ENCODE results near the gene NSMF. TPM values are rescaled to one million over a fixed set of nuclear protein-coding genes. Genes with fewer than 3 reads are reported as not detected.

The NSMF gene
- total RNA-seq, 1 experiment from 2014 or later = 31.6 TPM

DNA sequence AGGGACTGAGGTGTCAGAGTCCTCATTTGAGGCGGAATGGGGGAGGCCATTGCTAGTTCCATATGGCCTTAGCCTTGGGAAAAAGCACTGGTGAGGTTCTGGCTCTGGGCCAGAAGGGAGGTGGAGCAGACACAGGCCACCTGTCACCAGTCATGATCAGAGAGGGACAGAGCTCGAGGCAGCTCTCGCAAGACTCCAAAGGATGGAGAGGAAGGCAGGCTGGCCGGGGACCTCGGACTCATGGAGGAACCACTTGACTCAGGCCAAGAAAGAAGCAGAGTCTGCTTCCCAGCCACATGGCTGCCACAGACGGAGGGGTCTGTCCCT, 29.2 kb upstream of the NSMF start:
- intact Hi-C loops (cut with micrococcal nuclease; ENCODE audit: unreplicated experiment) = no loop called here
- CTCF ChIA-PET = no interaction called here

DNA sequence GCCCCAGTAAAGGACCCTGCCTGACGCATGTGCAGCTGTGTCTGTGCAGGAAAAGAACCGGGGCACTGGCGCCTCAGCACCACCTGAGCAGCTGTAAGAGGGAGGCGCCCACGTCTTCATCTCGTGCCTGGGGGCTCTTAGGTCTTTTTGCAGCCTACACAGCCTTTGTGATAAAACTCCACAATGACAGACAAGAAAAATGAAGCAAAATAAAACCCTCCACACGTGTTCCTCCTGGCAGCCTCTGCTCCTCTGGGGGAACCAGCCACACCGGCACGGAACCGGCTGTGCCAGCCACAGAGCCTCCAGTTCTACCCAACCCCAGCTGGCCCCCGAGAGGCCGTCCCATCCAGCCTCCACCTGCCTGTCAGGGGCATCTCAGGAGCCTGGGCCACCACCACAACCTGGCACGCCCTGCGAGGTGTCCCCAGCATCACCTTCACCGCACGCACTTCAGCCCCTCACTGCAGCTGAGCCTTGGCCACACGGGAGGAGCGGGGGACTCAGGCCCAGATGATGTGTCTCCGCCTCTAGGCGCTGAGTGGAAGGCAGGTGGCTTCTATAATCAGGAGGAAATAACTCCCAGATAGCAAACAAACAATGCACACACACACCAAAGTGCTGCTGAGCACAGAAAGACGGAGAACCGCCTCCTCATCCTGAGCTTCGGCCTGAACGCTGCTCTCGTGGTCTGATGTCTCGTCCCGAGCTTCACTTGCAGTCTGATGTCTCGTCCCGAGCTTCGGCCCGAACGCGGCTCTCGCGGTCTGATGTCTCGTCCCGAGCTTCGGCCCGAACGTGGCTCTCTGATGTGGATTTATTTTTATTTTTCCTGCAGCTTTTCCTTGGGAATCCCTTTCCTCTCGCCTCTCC, 28.6 kb upstream of the NSMF start:
- no peak for TF ChIP-seq CTCF (IDR thresholded peaks at IDR 0.05; ENCODE audit: unreplicated experiment)
- Mint-ChIP-seq H3K27me3 (ENCODE audit: unreplicated experiment) (peaks cover 36% of the 10 kb centered on the region), H3K4me1 (ENCODE audit: low read depth, unreplicated experiment) (no peaks in the 10 kb centered on the region), H3K9me3 (ENCODE audit: low read depth, unreplicated experiment) (peaks cover 3% of the 10 kb centered on the region), H3K4me3 (ENCODE audit: low read depth, unreplicated experiment) (no peak overlapping the region), H3K27ac (ENCODE audit: unreplicated experiment) (no peak overlapping the region), H3K36me3 (ENCODE audit: insufficient read depth, unreplicated experiment) (no peaks in the 10 kb centered on the region)
- intact Hi-C loops (cut with micrococcal nuclease; ENCODE audit: unreplicated experiment) = no loop called here
- BruUV-seq (replicated peaks) = no TSS peak
- CTCF ChIA-PET = no interaction called here
- no peak for DNase-seq

More for the DNA sequence above, 29.2 kb upstream of the NSMF start:
- peaks cover 3% of the 10 kb centered on the region for H3K9me3 Mint-ChIP-seq (ENCODE audit: low read depth, unreplicated experiment)
- no peaks in the 10 kb centered on the region for H3K36me3 Mint-ChIP-seq (ENCODE audit: insufficient read depth, unreplicated experiment)
- no peak for DNase-seq
- no TSS peak for BruUV-seq (replicated peaks)
- TF ChIP-seq CTCF (IDR thresholded peaks at IDR 0.05; ENCODE audit: unreplicated experiment) = no peak
- H3K27me3 Mint-ChIP-seq (ENCODE audit: unreplicated experiment) = peaks cover 36% of the 10 kb centered on the region
- H3K27ac Mint-ChIP-seq (ENCODE audit: unreplicated experiment) = no peak overlapping the region
- no peaks in the 10 kb centered on the region for H3K4me1 Mint-ChIP-seq (ENCODE audit: low read depth, unreplicated experiment)
- H3K4me3 Mint-ChIP-seq (ENCODE audit: low read depth, unreplicated experiment) = no peak overlapping the region

- Mint-ChIP-seq H3K27ac (ENCODE audit: unreplicated experiment) (no peak overlapping the region), H3K4me3 (ENCODE audit: low read depth, unreplicated experiment) (no peak overlapping the region), H3K27me3 (ENCODE audit: unreplicated experiment) (peaks cover 32% of the 10 kb centered on the region), H3K4me1 (ENCODE audit: low read depth, unreplicated experiment) (no peaks in the 10 kb centered on the region), H3K9me3 (ENCODE audit: low read depth, unreplicated experiment) (peaks cover 3% of the 10 kb centered on the region), H3K36me3 (ENCODE audit: insufficient read depth, unreplicated experiment) (no peaks in the 10 kb centered on the region)
- no TSS peak for BruUV-seq (replicated peaks)
- CTCF ChIA-PET = no interaction called here
- no peak for TF ChIP-seq CTCF (IDR thresholded peaks at IDR 0.05; ENCODE audit: unreplicated experiment)
- DNase-seq = no peak
- intact Hi-C loops (cut with micrococcal nuclease; ENCODE audit: unreplicated experiment) = no loop called here
Observed at GRCh38 chr9:137486545-137487453, 27.7 kb upstream of the NSMF start.

DNA sequence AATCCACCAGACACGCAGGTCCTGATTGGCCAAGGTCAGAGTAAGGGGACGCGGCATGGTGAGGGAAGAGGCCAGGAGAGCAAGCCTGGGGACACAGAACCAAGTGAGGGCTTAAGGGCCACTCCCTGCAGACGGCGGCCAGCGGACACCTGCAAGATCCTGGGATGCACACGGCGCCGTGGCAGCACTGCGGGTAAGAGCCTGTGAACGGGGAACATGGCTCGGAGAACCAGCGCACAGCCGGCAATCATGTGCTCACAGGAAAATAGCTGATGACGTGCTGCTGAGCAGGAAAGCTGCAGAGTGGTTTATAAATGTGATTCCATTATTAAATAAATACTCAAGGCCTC, 27.0 kb upstream of the NSMF start:
- peaks cover 25% of the 10 kb centered on the region for H3K27me3 Mint-ChIP-seq (ENCODE audit: unreplicated experiment)
- no peaks in the 10 kb centered on the region for H3K36me3 Mint-ChIP-seq (ENCODE audit: insufficient read depth, unreplicated experiment)
- peaks cover 2% of the 10 kb centered on the region for H3K9me3 Mint-ChIP-seq (ENCODE audit: low read depth, unreplicated experiment)
- DNase-seq = no peak
- intact Hi-C loops (cut with micrococcal nuclease; ENCODE audit: unreplicated experiment) = no loop called here
- no peak overlapping the region for H3K4me3 Mint-ChIP-seq (ENCODE audit: low read depth, unreplicated experiment)
- H3K4me1 Mint-ChIP-seq (ENCODE audit: low read depth, unreplicated experiment) = no peaks in the 10 kb centered on the region
- BruUV-seq (replicated peaks) = no TSS peak
- TF ChIP-seq CTCF (IDR thresholded peaks at IDR 0.05; ENCODE audit: unreplicated experiment) = no peak
- CTCF ChIA-PET = no interaction called here
- H3K27ac Mint-ChIP-seq (ENCODE audit: unreplicated experiment) = no peak overlapping the region
